Measurements from ENCODE around the gene ZMYM3.

Gene ZMYM3

DNA sequence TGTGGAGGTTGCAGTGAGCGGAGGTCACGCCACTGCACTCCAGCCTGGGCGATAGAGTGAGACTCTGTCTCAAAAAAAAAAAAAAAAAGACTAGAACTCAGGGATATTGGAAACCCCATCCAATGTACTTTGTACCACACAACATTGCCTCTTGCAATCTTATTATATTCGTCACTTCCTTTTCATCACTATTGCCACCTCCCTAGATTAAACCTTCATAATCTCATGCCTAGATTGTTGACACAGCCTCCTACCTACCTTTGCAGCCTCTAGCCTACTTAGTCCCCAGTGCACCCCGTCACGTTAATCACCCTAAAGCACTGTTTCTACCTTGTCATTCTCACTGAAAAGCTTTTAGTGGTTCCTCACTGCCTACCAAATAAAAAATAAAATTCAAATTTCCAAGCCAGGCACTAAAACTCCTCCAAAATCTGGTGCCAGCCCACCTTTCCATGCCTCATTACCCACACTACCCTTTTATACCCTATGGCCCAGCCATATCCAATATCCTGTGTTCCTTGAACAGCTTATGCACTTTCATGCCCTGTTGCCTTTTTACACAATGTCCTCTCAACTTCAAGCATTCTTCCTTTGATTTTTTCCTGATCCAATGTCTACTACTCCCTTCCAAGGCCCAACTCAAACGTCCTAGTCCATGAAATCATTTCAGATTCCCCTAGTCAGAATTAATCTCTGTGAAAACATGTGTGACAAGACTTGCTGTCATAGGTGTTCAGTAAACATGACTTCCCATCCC is 54.5 kb downstream of the ZMYM3 start:
- DNase-seq = no peak

GRCh38 chrX:71198066-71198465 is 55.9 kb downstream of the ZMYM3 start:
- DNase-seq = no peak

DNA sequence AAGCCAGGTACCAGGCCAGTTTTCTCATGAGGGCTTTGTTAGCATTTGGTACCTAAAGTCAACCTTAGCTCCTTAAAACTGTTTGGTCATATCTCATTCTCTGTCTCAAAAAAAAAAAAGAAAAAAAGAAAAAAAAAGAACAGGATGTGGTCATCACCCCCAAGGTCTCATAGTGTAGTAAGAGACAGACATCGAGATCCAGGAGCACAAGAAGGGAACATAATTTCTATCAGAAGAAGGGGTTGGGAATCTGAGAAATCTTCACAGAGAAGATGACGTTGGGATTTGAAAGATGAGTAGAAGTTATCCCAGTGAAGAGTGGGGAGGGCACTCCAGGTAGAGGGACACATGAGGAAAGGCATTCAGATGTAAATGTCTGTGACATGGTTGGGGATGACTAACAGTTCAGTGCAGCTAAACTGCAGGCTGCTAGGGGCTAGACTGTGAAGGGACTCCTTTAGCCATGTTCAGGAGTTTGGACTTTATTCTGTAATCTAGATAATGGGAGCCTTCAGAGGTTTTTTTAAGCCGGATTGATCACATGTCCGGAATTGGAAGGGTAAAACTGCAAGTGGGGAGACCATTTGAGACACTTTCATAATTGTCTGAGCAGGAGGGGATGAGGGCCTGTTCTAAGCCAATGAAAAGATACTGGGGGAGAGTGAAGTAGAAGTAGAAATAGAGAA is 57.8 kb downstream of the ZMYM3 start:
- no peak for DNase-seq

GRCh38 chrX:71191248-71191647 is 62.7 kb downstream of the ZMYM3 start:
- DNase-seq = no peak
